Activated CD8-positive, alpha-beta T cell treated with anti-CD3 and anti-CD28 coated beads for 36 hours (primary cell): ENCODE data around the gene MTSS2. TPM values are rescaled to one million over a fixed set of nuclear protein-coding genes. Genes with fewer than 3 reads are reported as not detected.
A peak's percentile ranks its signal among the peaks of the same experiment; 100 is the strongest.

Experiments
- ATAC-seq: fragments of 200-7000 bp; cut with Tn5 transposase; one replicate; pipeline ENCODE4 v1.10.0; 2021; ENCODE audit warnings: mild to moderate bottlenecking, moderate library complexity
- CTCF ChIA-PET: fragments of 350-600 bp; sonication (Branson Sonifier 250); formaldehyde crosslinking; loops from one replicate; lab custom pipeline; 2021; ENCODE audit warnings: antibody characterized with exemption; lab: Charles Lee
- POLR2A ChIA-PET: fragments of 350-600 bp; sonication (Branson Sonifier 250); formaldehyde crosslinking; loops from one replicate; lab custom pipeline; 2021; ENCODE audit warnings: antibody characterized with exemption; lab: Charles Lee
- DNase-seq: peaks from one replicate; pipeline ENCODE4 v3.0.0-alpha.2; 2020
- H3K27ac Mint-ChIP-seq: one replicate; pipeline ENCODE4 v1.8.0; 2021; ENCODE audit warnings: mild to moderate bottlenecking, mixed read lengths
- H3K27me3 Mint-ChIP-seq: one replicate; pipeline ENCODE4 v1.8.0; 2021; ENCODE audit warnings: mixed read lengths
- H3K36me3 Mint-ChIP-seq: one replicate; pipeline ENCODE4 v1.8.0; 2021; ENCODE audit warnings: low read depth, mixed read lengths
- H3K4me1 Mint-ChIP-seq: one replicate; pipeline ENCODE4 v1.8.0; 2021; ENCODE audit warnings: low read depth, mixed read lengths
- H3K4me3 Mint-ChIP-seq: one replicate; pipeline ENCODE4 v1.8.0; 2021; ENCODE audit warnings: mild to moderate bottlenecking, moderate library complexity, mixed read lengths
- H3K9me3 Mint-ChIP-seq: one replicate; pipeline ENCODE4 v1.8.0; 2021; ENCODE audit warnings: mixed read lengths
- CTCF ChIP-seq: fragments of 200-600 bp; IDR thresholded peaks from one replicate; pipeline ENCODE4 v1.8.0; 2022; ENCODE audit warnings: antibody characterized with exemption, mild to moderate bottlenecking
- intact Hi-C: fragments of 100-400 bp; cut with micrococcal nuclease; formaldehyde crosslinking; loops from one replicate; pipeline ENCODE4 v1.10.0; 2022
- total RNA-seq, 2 experiments: library from RNA; stranded (reverse); gene quantifications; one replicate each; pipeline ENCODE4 v1.2.3, GENCODE V29; 2021

MTSS2 gene
- 1 to 10 TPM; 4.4 to 4.6 TPM for total RNA-seq

GRCh38 chr16:70685938-70686375 lies at the start of gene MTSS2:
TSS of gene MTSS2 (minus strand) at chr16:70686053. CDS start at chr16:70685791, 262 bp downstream.
- DNase-seq: peak; percentile 53
- no peak for TF ChIP-seq CTCF
- intact Hi-C loops: no loop called here
- H3K4me1 Mint-ChIP-seq: peaks cover 4% of the 10 kb centered on the region
- peak within 1 kb of the TSS; percentile 68 for H3K4me3 Mint-ChIP-seq
- no peaks in the 10 kb centered on the region for H3K36me3 Mint-ChIP-seq
- H3K27ac Mint-ChIP-seq: no peak within 1 kb of the TSS
- POLR2A ChIA-PET: interaction anchor here (1.7 kb wide), 1 partner anchor 51 kb away, joined by 4 read pairs; no protein-coding TSS in a partner anchor
- H3K27me3 Mint-ChIP-seq: no peaks in the 10 kb centered on the region
- CTCF ChIA-PET: interaction anchor here (14.4 kb wide), 1 partner anchor 85 kb away, joined by 94 read pairs; no protein-coding TSS in a partner anchor
- ATAC-seq: peak; percentile 47
- H3K9me3 Mint-ChIP-seq: no peaks in the 10 kb centered on the region

GRCh38 chr16:70735141-70735979 lies 49.5 kb upstream of the MTSS2 start:
- POLR2A ChIA-PET: interaction anchor here (1.1 to 2.6 kb wide), 2 partner anchors 15 to 48 kb away, joined by 3 to 10 read pairs; no protein-coding TSS in a partner anchor
- no peak for ATAC-seq
- TF ChIP-seq CTCF: no peak
- Mint-ChIP-seq H3K4me3 (no peak overlapping the region), H3K36me3 (peaks cover 14% of the 10 kb centered on the region), H3K27me3 (no peaks in the 10 kb centered on the region), H3K9me3 (no peaks in the 10 kb centered on the region), H3K27ac (peak overlapping the region; percentile 96), H3K4me1 (peaks cover 59% of the 10 kb centered on the region)
- CTCF ChIA-PET: interaction anchor here (0.8 to 2.7 kb wide), 2 partner anchors 11 to 36 kb away, joined by 3 to 17 read pairs; no protein-coding TSS in a partner anchor
- DNase-seq: no peak
- intact Hi-C loops: no loop called here

- ChIA-PET CTCF (interaction anchor here (2.7 kb wide), 1 partner anchor 37 kb away, joined by 17 read pairs; no protein-coding TSS in a partner anchor), POLR2A (interaction anchor here (0.7 to 1.1 kb wide), 2 partner anchors 10 to 47 kb away, joined by 3 read pairs; no protein-coding TSS in a partner anchor)
- DNase-seq: no peak
- no peaks in the 10 kb centered on the region for H3K9me3 Mint-ChIP-seq
- intact Hi-C loops: no loop called here
- H3K4me3 Mint-ChIP-seq: no peak overlapping the region
- ATAC-seq: no peak
- TF ChIP-seq CTCF: no peak
- H3K4me1 Mint-ChIP-seq: peaks cover 51% of the 10 kb centered on the region
- H3K36me3 Mint-ChIP-seq: peaks cover 21% of the 10 kb centered on the region
- H3K27ac Mint-ChIP-seq: peak overlapping the region; percentile 40
- no peaks in the 10 kb centered on the region for H3K27me3 Mint-ChIP-seq
Measured at GRCh38 chr16:70734522-70735095, 48.8 kb upstream of the MTSS2 start.

GRCh38 chr16:70730944-70731343 lies 45.1 kb upstream of the MTSS2 start:
- intact Hi-C loops: no loop called here
- no peak overlapping the region for H3K4me3 Mint-ChIP-seq
- peaks cover 14% of the 10 kb centered on the region for H3K4me1 Mint-ChIP-seq
- POLR2A ChIA-PET: no interaction called here
- ATAC-seq (no peak), DNase-seq (no peak)
- peaks cover 20% of the 10 kb centered on the region for H3K36me3 Mint-ChIP-seq
- no peak for TF ChIP-seq CTCF
- H3K27me3 Mint-ChIP-seq: no peaks in the 10 kb centered on the region
- H3K9me3 Mint-ChIP-seq: no peaks in the 10 kb centered on the region
- H3K27ac Mint-ChIP-seq: no peak overlapping the region
- CTCF ChIA-PET: no interaction called here
